H1 (cell line): Measurements from ENCODE around the gene C2CD3.

Source experiments
- ATF3 ChIP-seq: IDR thresholded peaks from 2 replicates; pipeline ENCODE4 v1.6.1; 2011; ENCODE audit warnings: low read depth, mild to moderate bottlenecking, low read length; ENCODE audit not compliant: insufficient read depth
- CTCF ChIP-seq, 3 experiments: IDR thresholded peaks; 1 replicate in 2 of 3; 2 replicates in 1 of 3; pipeline versions ENCODE4 v1.5.1 to v1.6.1; 2011; ENCODE audit warnings: low read length in 3 of 3, mild to moderate bottlenecking in 3 of 3, inconsistent platforms in 2 of 3, low read depth in 1 of 3, moderate library complexity in 1 of 3; ENCODE audit not compliant: insufficient read depth in 1 of 3; ENCODE audit errors: control extremely low read depth in 1 of 3
- HDAC2 ChIP-seq, 2 experiments: fragments of 300-600 bp in 1 of 2; sonication (generic) in 1 of 2; IDR thresholded peaks; 2 replicates each; pipeline ENCODE4 v1.6.1; 2011 to 2012; ENCODE audit warnings: low read depth in 2 of 2, low read length in 2 of 2, mild to moderate bottlenecking in 2 of 2, moderate library complexity in 2 of 2, borderline replicate concordance in 1 of 2, inconsistent platforms in 1 of 2
- MAFK ChIP-seq: IDR thresholded peaks from 2 replicates; pipeline ENCODE4 v1.6.1; 2012; ENCODE audit warnings: low read depth, mild to moderate bottlenecking, improper control_type of control experiment, low read length
- MAX ChIP-seq: IDR thresholded peaks from 2 replicates; pipeline ENCODE4 v1.6.1; 2012; ENCODE audit warnings: inconsistent platforms
- POLR2AphosphoS5 ChIP-seq: IDR thresholded peaks from 2 replicates; pipeline ENCODE4 v1.6.1; 2011; ENCODE audit warnings: low read depth, low read length
- SIN3A ChIP-seq, 2 experiments: IDR thresholded peaks in 1 of 2; conservative IDR thresholded peaks in 1 of 2; 2 replicates each; pipeline ENCODE4 v1.6.1; 2011 to 2012; ENCODE audit warnings: low read length in 2 of 2, improper control_type of control experiment in 1 of 2, low read depth in 1 of 2, mild to moderate bottlenecking in 1 of 2
- SIRT6 ChIP-seq: IDR thresholded peaks from one replicate; pipeline ENCODE4 v1.7.1; 2012; ENCODE audit warnings: low read length, inconsistent platforms
- SP1 ChIP-seq: IDR thresholded peaks from 2 replicates; pipeline ENCODE4 v1.6.1; 2011; ENCODE audit warnings: low read depth, low read length
- SUZ12 ChIP-seq: fragments of 200-600 bp; sonication (generic); IDR thresholded peaks from 2 replicates; pipeline ENCODE4 v1.6.1; 2012; ENCODE audit warnings: mild to moderate bottlenecking, inconsistent platforms, low read length, moderate library complexity, mixed read lengths

GRCh38 chr11:74004759-74005615, 165.8 kb downstream of the C2CD3 start:
- no peak for TF ChIP-seq POLR2AphosphoS5
- TF ChIP-seq CTCF (IDR thresholded peaks at IDR 0.05; ENCODE audit: control extremely low read depth in 1 of 3, insufficient read depth in 1 of 3, low read depth in 1 of 3, low read length in 3 of 3): no peak
- no peak for TF ChIP-seq SUZ12
- no peak for TF ChIP-seq MAX
- TF ChIP-seq SIN3A (conservative IDR thresholded peaks at IDR 0.05 in 1 of 2, IDR thresholded peaks at IDR 0.05 in 1 of 2; ENCODE audit: low read depth in 1 of 2, low read length in 2 of 2): no peak
- no peak for TF ChIP-seq MAFK
- TF ChIP-seq SIRT6: no peak
- TF ChIP-seq ATF3: no peak
- no peak for TF ChIP-seq HDAC2 (IDR thresholded peaks at IDR 0.05; ENCODE audit: borderline replicate concordance in 1 of 2, low read depth in 2 of 2, low read length in 2 of 2)
- TF ChIP-seq SP1: no peak
